BJ (cell line): ENCODE data around the gene PTPRK. TPM values are rescaled to one million over a fixed set of nuclear protein-coding genes. Genes with fewer than 3 reads are reported as not detected.

Experiments
- CTCF ChIA-PET: fragments of 350-600 bp; formaldehyde crosslinking; extraction: SDS; loops from one replicate; lab custom pipeline; 2021; ENCODE audit warnings: antibody characterized with exemption, inconsistent platforms; lab: Yijun Ruan, JAX
- POLR2A ChIA-PET: fragments of 300-600 bp; sonication (Branson Sonifier 250); formaldehyde crosslinking; extraction: SDS; loops from one replicate; lab custom pipeline; 2021; ENCODE audit warnings: antibody characterized with exemption; lab: Charles Lee
- DNase-seq: peaks from one replicate; pipeline ENCODE4 v3.0.0-alpha.2; 2011; ENCODE audit warnings: low read depth
- H3K27me3 ChIP-seq: 2 replicates; pipeline ENCODE4 v1.6.0; 2011; ENCODE audit warnings: low read length; ENCODE audit not compliant: control insufficient read depth, insufficient read depth
- H3K36me3 ChIP-seq: 2 replicates; pipeline ENCODE4 v1.5.1; 2011; ENCODE audit warnings: low read length; ENCODE audit not compliant: control insufficient read depth, insufficient read depth
- H3K4me3 ChIP-seq: 2 replicates; pipeline ENCODE4 v1.5.1; 2011; ENCODE audit warnings: low read depth, mild to moderate bottlenecking, control low read depth, low read length
- CTCF ChIP-seq: IDR thresholded peaks from 2 replicates; pipeline ENCODE4 v1.5.1; 2011; ENCODE audit warnings: low read depth, mild to moderate bottlenecking, control low read depth, inconsistent platforms, low read length, moderate library complexity; ENCODE audit not compliant: insufficient read depth
- polyA plus RNA-seq: library from polyadenylated mRNA; depleted of rRNA; stranded (reverse); fragments of >200 nt; gene quantifications from 2 replicates; pipeline ENCODE4 v1.2.3, GENCODE V29; 2011

Gene PTPRK
- polyA plus RNA-seq, 1 experiment, result 18.5 TPM

DNA sequence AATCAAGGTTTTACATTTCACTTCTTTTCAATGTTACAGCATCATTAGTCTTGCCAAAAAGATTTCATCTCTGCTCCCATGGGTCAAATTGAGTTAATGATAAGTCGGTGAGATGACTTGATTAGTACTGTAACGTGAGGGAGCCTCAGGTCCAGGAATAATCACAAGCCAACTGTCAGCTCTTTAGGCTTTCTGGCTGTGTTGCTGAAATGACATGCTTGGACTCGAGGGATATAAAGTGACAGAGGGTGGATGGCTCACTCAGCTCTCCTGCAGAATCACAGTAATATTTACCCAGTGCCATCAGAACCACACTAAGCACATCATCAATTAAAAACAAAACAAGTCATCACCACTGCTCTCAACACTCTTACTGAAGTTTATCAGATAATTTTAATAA, 423.4 kb downstream of the PTPRK start:
- H3K27me3 ChIP-seq, result no peaks in the 10 kb centered on the region
- no peak for TF ChIP-seq CTCF
- H3K4me3 ChIP-seq, result no peak overlapping the region
- CTCF ChIA-PET, result interaction anchor here (1.5 kb wide), 1 partner anchor 11 kb away, joined by 3 read pairs; no protein-coding TSS in a partner anchor
- POLR2A ChIA-PET, result no interaction called here
- no peak for DNase-seq
- no peaks in the 10 kb centered on the region for H3K36me3 ChIP-seq

DNA sequence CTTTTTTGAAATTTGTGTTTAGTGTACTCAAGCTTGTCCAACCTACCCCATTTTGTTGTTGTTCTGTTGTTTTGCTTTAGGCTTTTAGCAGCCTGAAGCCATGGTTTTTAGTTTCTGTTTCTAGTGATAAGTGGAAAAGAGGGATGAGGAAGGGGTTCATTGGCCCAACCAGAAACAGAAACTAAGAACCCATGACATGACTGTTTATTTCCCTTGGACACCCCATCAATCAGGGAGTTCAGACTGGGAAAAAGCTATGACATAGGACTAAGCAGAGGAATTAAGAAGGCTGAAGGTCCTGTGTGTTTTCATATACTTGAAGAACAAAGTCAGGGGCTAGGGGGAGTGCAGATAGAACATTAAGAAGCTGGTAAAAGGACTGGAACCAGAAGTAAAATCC, 425.0 kb downstream of the PTPRK start:
- no peak for DNase-seq
- no peaks in the 10 kb centered on the region for H3K36me3 ChIP-seq
- no peak for TF ChIP-seq CTCF
- no peak overlapping the region for H3K4me3 ChIP-seq
- POLR2A ChIA-PET, result no interaction called here
- H3K27me3 ChIP-seq, result no peaks in the 10 kb centered on the region
- CTCF ChIA-PET, result interaction anchor here (0.6 to 0.7 kb wide), 2 partner anchors 15 to 99 kb away, joined by 3 read pairs; no protein-coding TSS in a partner anchor

- Histone ChIP-seq H3K36me3 (no peaks in the 10 kb centered on the region; the same call in 1 of the 2 replicates), H3K4me3 (no peak overlapping the region), H3K27me3 (no peaks in the 10 kb centered on the region)
- no peak for TF ChIP-seq CTCF
- no peak for DNase-seq
- ChIA-PET CTCF (no interaction called here), POLR2A (no interaction called here)
Measured at GRCh38 chr6:128079021-128079420, 441.4 kb downstream of the PTPRK start.

GRCh38 chr6:128078276-128078675, 442.1 kb downstream of the PTPRK start:
- POLR2A ChIA-PET, result no interaction called here
- TF ChIP-seq CTCF, result no peak
- no peak for DNase-seq
- H3K27me3 ChIP-seq, result no peaks in the 10 kb centered on the region
- no peak overlapping the region for H3K4me3 ChIP-seq
- H3K36me3 ChIP-seq, result no peaks in the 10 kb centered on the region; the same call in 1 of the 2 replicates
- CTCF ChIA-PET, result interaction anchor here (0.5 kb wide), 1 partner anchor 51 kb away, joined by 3 read pairs; no protein-coding TSS in a partner anchor

- ChIA-PET POLR2A (no interaction called here), CTCF (no interaction called here)
- DNase-seq, result no peak
- no peaks in the 10 kb centered on the region; the same call in 1 of the 2 replicates for H3K36me3 ChIP-seq
- no peak overlapping the region for H3K4me3 ChIP-seq
- H3K27me3 ChIP-seq, result no peaks in the 10 kb centered on the region
- no peak for TF ChIP-seq CTCF
Measured at GRCh38 chr6:128076843-128077242, 443.6 kb downstream of the PTPRK start.
